ENCODE measurements around the gene EID3.

The EID3 gene

DNA sequence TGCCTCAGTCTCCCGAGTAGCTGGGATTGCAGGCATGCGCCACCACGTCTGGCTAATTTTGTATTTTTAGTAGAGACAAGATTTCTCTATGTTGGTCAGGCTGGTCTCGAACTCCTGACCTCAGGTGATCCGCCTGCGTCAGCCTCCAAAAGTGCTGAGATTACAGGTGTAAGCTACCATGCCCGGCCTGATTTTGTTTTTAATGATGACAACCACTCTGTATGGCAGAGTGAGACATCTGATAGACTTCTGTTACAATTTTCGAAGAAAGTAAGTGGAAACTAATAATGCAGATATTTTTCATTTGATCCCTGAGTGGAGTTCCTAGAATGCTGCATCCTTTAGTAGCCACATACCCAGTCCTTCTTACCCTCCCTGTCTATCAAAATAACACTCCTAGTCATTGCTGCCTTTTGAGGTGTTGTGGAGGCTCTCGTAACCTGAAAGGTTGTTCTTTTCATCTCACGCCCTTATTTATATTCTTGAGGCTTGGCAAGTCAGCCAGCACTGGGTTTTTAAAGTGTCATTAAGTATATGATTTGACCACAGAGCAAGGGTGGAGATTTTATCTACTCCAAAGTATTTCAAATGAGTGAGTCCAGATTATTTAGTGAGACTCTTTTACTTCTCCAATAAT is 5.9 kb upstream of the EID3 start:
- TF ChIP-seq, protein P1, sequence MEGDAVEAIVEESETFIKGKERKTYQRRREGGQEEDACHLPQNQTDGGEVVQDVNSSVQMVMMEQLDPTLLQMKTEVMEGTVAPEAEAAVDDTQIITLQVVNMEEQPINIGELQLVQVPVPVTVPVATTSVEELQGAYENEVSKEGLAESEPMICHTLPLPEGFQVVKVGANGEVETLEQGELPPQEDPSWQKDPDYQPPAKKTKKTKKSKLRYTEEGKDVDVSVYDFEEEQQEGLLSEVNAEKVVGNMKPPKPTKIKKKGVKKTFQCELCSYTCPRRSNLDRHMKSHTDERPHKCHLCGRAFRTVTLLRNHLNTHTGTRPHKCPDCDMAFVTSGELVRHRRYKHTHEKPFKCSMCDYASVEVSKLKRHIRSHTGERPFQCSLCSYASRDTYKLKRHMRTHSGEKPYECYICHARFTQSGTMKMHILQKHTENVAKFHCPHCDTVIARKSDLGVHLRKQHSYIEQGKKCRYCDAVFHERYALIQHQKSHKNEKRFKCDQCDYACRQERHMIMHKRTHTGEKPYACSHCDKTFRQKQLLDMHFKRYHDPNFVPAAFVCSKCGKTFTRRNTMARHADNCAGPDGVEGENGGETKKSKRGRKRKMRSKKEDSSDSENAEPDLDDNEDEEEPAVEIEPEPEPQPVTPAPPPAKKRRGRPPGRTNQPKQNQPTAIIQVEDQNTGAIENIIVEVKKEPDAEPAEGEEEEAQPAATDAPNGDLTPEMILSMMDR (conservative IDR thresholded peaks at IDR 0.05; ENCODE audit: low read depth), result no peak
- DNase-seq (ENCODE audit: low spot score), result no peak
- ChIA-PET POLR2A (ENCODE audit: low non-redundant PET) (no interaction called here), CTCF (interaction anchor here (0.6 kb wide), 1 partner anchor 29 kb away, joined by 5 read pairs; no protein-coding TSS in a partner anchor)
- no peak overlapping the region for H3K27ac ChIP-seq

DNA sequence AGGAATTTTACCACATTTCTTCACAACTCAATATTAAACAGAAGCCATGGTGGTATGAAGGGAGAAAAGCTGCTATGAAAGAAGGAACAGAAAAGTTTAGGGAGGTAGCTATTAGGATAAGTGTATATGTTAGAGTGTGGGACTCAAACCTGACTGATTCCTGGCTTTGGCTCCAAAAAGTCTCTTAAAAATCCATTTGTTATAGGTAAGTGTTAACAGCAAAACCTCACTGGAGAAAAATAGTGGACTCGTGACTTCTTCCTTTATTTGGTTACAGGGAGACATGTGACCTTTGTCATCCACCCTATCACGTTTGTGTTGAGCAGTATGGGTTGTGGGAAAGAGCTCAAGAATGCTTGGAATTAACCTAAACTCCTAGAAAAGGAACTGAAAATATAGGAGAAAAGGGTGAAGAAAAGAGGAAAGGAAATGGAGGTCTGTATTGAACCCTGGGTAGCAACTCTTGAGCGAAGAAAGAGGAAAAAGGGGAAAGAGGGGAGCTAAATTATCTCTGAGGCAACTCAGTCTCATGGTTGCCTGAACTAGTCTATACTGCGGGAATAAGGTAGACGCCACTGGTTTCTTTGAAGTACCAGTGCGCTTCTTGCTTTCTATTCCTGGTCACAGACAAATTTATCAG is 3.6 kb upstream of the EID3 start:
- TF ChIP-seq, protein P1 (conservative IDR thresholded peaks at IDR 0.05; ENCODE audit: low read depth), result no peak
- DNase-seq (ENCODE audit: low spot score), result no peak
- H3K27ac ChIP-seq, result no peak overlapping the region
- ChIA-PET POLR2A (ENCODE audit: low non-redundant PET) (no interaction called here), CTCF (no interaction called here)

DNA sequence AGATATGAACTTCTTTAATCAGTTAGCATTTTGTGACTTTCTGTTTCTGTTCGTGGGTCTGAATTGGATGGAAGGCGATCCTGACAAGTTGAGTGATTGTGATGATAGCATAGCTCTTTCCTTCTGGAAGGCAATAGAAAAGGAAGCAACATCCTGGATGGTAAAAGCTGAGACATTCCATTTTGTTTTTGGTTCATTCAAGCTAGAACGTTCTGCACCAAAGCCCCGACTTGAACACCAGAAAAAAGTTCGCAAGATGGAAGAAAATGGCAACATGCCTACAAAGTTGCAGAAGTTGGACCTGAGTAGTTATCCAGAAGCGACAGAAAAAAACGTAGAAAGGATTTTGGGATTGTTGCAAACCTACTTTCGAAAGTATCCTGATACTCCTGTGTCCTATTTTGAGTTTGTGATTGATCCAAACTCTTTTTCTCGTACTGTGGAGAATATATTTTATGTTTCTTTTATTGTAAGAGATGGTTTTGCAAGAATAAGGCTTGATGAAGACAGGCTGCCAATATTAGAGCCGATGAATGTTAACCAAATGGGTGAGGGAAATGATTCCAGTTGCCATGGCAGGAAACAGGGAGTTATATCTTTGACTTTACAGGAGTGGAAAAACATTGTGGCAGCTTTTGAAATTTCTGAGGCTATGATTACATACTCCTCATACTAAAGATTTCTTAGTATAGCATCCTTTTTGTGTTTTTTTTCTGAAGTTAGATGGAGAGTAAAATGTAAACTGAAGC is 896 bp downstream of the EID3 start:
- TF ChIP-seq, protein P1 (conservative IDR thresholded peaks at IDR 0.05; ENCODE audit: low read depth), result no peak
- no peak for DNase-seq (ENCODE audit: low spot score)
- H3K27ac ChIP-seq, result peak overlapping the region; percentile 60
- ChIA-PET CTCF (interaction anchor here (0.5 to 1.1 kb wide), 4 partner anchors 9 to 484 kb away, joined by 3 to 4 read pairs (median 4); no protein-coding TSS in a partner anchor), POLR2A (ENCODE audit: low non-redundant PET) (no interaction called here)

DNA sequence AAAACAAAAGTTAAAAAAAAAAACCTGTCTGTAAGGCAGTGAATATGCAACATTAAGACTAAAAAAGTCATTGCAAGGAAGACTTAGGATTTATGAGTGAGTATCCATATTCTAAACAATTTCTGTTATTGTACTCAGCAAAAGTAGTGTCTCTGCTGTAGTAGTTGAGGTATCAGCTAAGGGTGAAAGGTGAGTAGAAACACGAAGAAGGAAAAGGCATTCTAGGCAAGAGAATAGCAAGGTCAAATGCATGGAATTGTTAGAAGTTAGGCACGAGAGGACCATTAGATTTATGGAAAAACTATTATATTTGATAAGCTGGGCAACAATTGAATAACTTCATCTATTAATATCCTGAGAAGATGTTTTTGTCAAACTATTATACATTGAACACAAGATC is 1.8 kb downstream of the EID3 start:
- ChIA-PET POLR2A (ENCODE audit: low non-redundant PET) (interaction anchor here (0.8 kb wide), 1 partner anchor 803 kb away, joined by 3 read pairs; no protein-coding TSS in a partner anchor), CTCF (no interaction called here)
- H3K27ac ChIP-seq, result no peak overlapping the region
- TF ChIP-seq, protein P1 (conservative IDR thresholded peaks at IDR 0.05; ENCODE audit: low read depth), result no peak
- DNase-seq (ENCODE audit: low spot score), result no peak

DNA sequence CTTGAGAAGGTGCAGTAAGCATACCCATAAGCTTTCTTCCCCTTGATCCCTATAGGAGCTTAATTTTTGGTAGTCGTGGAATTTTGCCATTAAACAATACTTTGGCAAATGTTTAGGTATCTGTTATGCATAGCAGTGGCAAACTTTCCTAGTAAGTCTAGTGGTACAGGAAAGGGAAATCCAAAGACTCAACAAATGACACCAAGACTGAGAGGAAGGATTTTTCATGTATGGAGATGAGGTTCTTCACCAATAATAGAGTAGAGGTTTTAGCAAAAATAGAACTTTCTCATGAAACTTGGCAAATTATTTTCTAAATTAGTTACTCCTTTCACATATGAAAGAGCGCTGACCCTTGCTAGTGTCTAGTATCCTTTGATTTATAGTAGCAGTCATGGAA is 2.8 kb downstream of the EID3 start:
- CTCF ChIA-PET, result interaction anchor here (0.6 kb wide), 1 partner anchor 447 kb away, joined by 3 read pairs; no protein-coding TSS in a partner anchor

More for the DNA sequence above, 2.8 kb downstream of the EID3 start:
- H3K27ac ChIP-seq, result no peak overlapping the region
- DNase-seq (ENCODE audit: low spot score), result no peak
- POLR2A ChIA-PET (ENCODE audit: low non-redundant PET), result no interaction called here
- TF ChIP-seq, protein P1 (conservative IDR thresholded peaks at IDR 0.05; ENCODE audit: low read depth), result no peak

All from RWPE1 (cell line).